Astrocyte (in vitro differentiated cells and primary cell): ENCODE data around the gene TKTL2. TPM values are rescaled to one million over a fixed set of nuclear protein-coding genes. Genes with fewer than 3 reads are reported as not detected.

Source experiments
- DNase-seq: peaks from one replicate; pipeline ENCODE4 v3.0.0-alpha.2; 2010; ENCODE audit warnings: low read depth
- FAIRE-seq: peaks from 2 replicates; lab custom pipeline; 2011; peaks lifted over from hg19 to GRCh38; lab: Jason Lieb, UNC
- H2AFZ ChIP-seq: 2 replicates; pipeline ENCODE4 v1.6.0; 2012; ENCODE audit warnings: low read depth, low read length, inconsistent platforms
- H3K27ac ChIP-seq: 2 replicates; pipeline ENCODE4 v1.5.1; 2011; ENCODE audit warnings: low read depth, low read length, inconsistent platforms
- H3K27me3 ChIP-seq: 2 replicates; pipeline ENCODE4 v1.6.0; 2011; ENCODE audit warnings: low read length, inconsistent platforms; ENCODE audit not compliant: insufficient read depth
- H3K36me3 ChIP-seq: 2 replicates; pipeline ENCODE4 v1.5.1; 2011; ENCODE audit warnings: low read length, inconsistent platforms; ENCODE audit not compliant: insufficient read depth
- H3K4me1 ChIP-seq: 2 replicates; pipeline ENCODE4 v1.5.1; 2011; ENCODE audit warnings: low read length, inconsistent platforms; ENCODE audit not compliant: insufficient read depth
- H3K4me2 ChIP-seq: 2 replicates; pipeline ENCODE4 v1.6.0; 2012; ENCODE audit warnings: low read length, inconsistent platforms
- H3K4me3 ChIP-seq: 2 replicates; pipeline ENCODE4 v1.5.1; 2011; ENCODE audit warnings: low read depth, mild to moderate bottlenecking, low read length, inconsistent platforms; ENCODE audit not compliant: insufficient read depth
- H3K79me2 ChIP-seq: 2 replicates; pipeline ENCODE4 v1.6.0; 2012; ENCODE audit warnings: mild to moderate bottlenecking, low read length, inconsistent platforms; ENCODE audit not compliant: insufficient read depth
- H3K9ac ChIP-seq: 2 replicates; pipeline ENCODE4 v1.6.0; 2012; ENCODE audit warnings: mild to moderate bottlenecking, low read length, inconsistent platforms
- H3K9me3 ChIP-seq: 2 replicates; pipeline ENCODE4 v1.5.1; 2012; ENCODE audit warnings: low read depth, mild to moderate bottlenecking, low read length, inconsistent platforms; ENCODE audit not compliant: insufficient read depth
- H4K20me1 ChIP-seq: 2 replicates; pipeline ENCODE4 v1.6.0; 2012; ENCODE audit warnings: low read length, inconsistent platforms; ENCODE audit not compliant: insufficient read depth
- H3K27ac Mint-ChIP-seq: one replicate; pipeline ENCODE4 v1.8.0; 2021; ENCODE audit warnings: mild to moderate bottlenecking, mixed read lengths; ENCODE audit not compliant: unreplicated experiment
- H3K27me3 Mint-ChIP-seq: one replicate; pipeline ENCODE4 v1.8.0; 2021; ENCODE audit warnings: low read depth, mixed read lengths; ENCODE audit not compliant: unreplicated experiment
- H3K36me3 Mint-ChIP-seq: one replicate; pipeline ENCODE4 v1.8.0; 2021; ENCODE audit warnings: low read depth, mixed read lengths; ENCODE audit not compliant: unreplicated experiment
- H3K4me1 Mint-ChIP-seq: one replicate; pipeline ENCODE4 v1.8.0; 2021; ENCODE audit warnings: low read depth, mixed read lengths; ENCODE audit not compliant: unreplicated experiment
- H3K4me3 Mint-ChIP-seq: one replicate; pipeline ENCODE4 v1.8.0; 2021; ENCODE audit warnings: mild to moderate bottlenecking, moderate library complexity, mixed read lengths; ENCODE audit not compliant: unreplicated experiment
- H3K9me3 Mint-ChIP-seq: one replicate; pipeline ENCODE4 v1.8.0; 2021; ENCODE audit warnings: mild to moderate bottlenecking, mixed read lengths; ENCODE audit not compliant: unreplicated experiment
- CTCF ChIP-seq: IDR thresholded peaks from 2 replicates; pipeline ENCODE4 v1.5.1; 2011; ENCODE audit warnings: low read depth, mild to moderate bottlenecking, inconsistent platforms, low read length, moderate library complexity; ENCODE audit not compliant: insufficient read depth
- EZH2 ChIP-seq: IDR thresholded peaks from 2 replicates; pipeline ENCODE4 v1.6.1; 2012; ENCODE audit warnings: mild to moderate bottlenecking, low read length, inconsistent platforms; ENCODE audit not compliant: insufficient read depth
- total RNA-seq: library from RNA; stranded (reverse); gene quantifications from 2 replicates; pipeline ENCODE4 v1.2.1, GENCODE V29; 2021

TKTL2 gene
- total RNA-seq, 1 donor from 2014 or later, result not detected

- DNase-seq, result no peak
- Histone ChIP-seq H3K27ac (no peak overlapping the region), H3K4me3 (no peak overlapping the region), H3K36me3 (no peaks in the 10 kb centered on the region), H3K27me3 (no peaks in the 10 kb centered on the region), H4K20me1 (no peaks in the 10 kb centered on the region), H3K9ac (no peak overlapping the region), H3K4me1 (no peaks in the 10 kb centered on the region), H3K9me3 (no peaks in the 10 kb centered on the region), H3K79me2 (no peaks in the 10 kb centered on the region), H2AFZ (no peak overlapping the region), H3K4me2 (no peak overlapping the region)
- no peaks in the 10 kb centered on the region for H3K4me1 Mint-ChIP-seq
- H3K27ac Mint-ChIP-seq, result no peak overlapping the region
- H3K27me3 Mint-ChIP-seq, result no peaks in the 10 kb centered on the region
- H3K36me3 Mint-ChIP-seq, result no peaks in the 10 kb centered on the region
- no peaks in the 10 kb centered on the region for H3K9me3 Mint-ChIP-seq
- no peak for FAIRE-seq
- no peak overlapping the region for H3K4me3 Mint-ChIP-seq
- TF ChIP-seq EZH2 (no peak), CTCF (no peak)
Measured at GRCh38 chr4:163482190-163482589, 8.6 kb upstream of the TKTL2 start.

DNA sequence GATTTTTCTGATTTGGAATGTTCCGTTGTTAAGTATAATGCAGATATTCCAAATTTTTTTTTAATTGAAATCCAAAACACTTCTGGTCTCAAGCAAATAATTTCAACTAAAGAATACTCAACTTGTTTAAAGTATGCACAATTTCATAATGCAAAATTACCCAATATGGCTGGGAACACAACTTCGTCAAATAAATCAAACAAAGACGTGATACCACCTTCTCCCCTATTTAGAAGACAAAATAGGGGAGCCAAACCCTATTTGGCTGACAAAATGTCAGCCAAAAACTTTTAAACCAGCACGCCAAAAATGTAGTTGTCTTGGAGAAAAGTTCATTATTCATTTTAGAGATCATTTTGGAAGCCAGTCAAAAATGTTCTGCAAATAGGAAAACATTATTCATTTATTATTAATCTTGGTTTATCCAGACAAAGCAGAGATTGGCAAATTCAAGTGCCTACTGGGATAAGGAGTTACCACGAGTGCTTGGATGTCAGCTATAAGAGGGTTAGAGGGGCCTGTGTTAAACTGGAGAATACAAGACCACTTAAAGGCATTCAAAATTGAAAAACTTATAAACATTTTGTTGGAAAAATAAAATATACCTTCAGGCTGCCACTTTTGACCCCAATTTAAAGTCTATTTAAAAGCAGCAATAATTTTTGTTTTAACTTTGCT lies 3.3 kb upstream of the TKTL2 start:
- no peaks in the 10 kb centered on the region for H3K79me2 ChIP-seq
- no peak overlapping the region for H3K4me3 ChIP-seq
- H2AFZ ChIP-seq, result no peak overlapping the region
- no peak for TF ChIP-seq EZH2
- no peak for TF ChIP-seq CTCF
- H3K4me3 Mint-ChIP-seq, result no peak overlapping the region
- H3K9ac ChIP-seq, result no peak overlapping the region
- no peak for DNase-seq
- no peak overlapping the region for H3K4me2 ChIP-seq
- no peaks in the 10 kb centered on the region for H3K36me3 ChIP-seq
- H3K9me3 ChIP-seq, result no peaks in the 10 kb centered on the region
- no peak overlapping the region for H3K27ac Mint-ChIP-seq
- no peaks in the 10 kb centered on the region for H3K4me1 Mint-ChIP-seq
- H3K27ac ChIP-seq, result no peak overlapping the region
- H3K27me3 ChIP-seq, result no peaks in the 10 kb centered on the region
- no peaks in the 10 kb centered on the region for H3K4me1 ChIP-seq
- FAIRE-seq, result no peak
- no peaks in the 10 kb centered on the region for H3K36me3 Mint-ChIP-seq
- H3K27me3 Mint-ChIP-seq, result no peaks in the 10 kb centered on the region
- no peaks in the 10 kb centered on the region for H4K20me1 ChIP-seq
- no peaks in the 10 kb centered on the region for H3K9me3 Mint-ChIP-seq

- no peaks in the 10 kb centered on the region for H4K20me1 ChIP-seq
- TF ChIP-seq CTCF (no peak), EZH2 (no peak)
- no peaks in the 10 kb centered on the region for H3K79me2 ChIP-seq
- DNase-seq (no peak), FAIRE-seq (no peak)
- H3K36me3 ChIP-seq, result no peaks in the 10 kb centered on the region
- no peaks in the 10 kb centered on the region for H3K9me3 ChIP-seq
- H3K4me1 ChIP-seq, result no peaks in the 10 kb centered on the region
- H3K27me3 ChIP-seq, result no peaks in the 10 kb centered on the region
- H3K9ac ChIP-seq, result no peak overlapping the region
- Mint-ChIP-seq H3K4me1 (peaks cover 1% of the 10 kb centered on the region), H3K36me3 (no peaks in the 10 kb centered on the region), H3K9me3 (no peaks in the 10 kb centered on the region), H3K4me3 (no peak overlapping the region), H3K27ac (no peak overlapping the region), H3K27me3 (peaks cover 3% of the 10 kb centered on the region)
- H3K27ac ChIP-seq, result no peak overlapping the region
- no peak overlapping the region for H3K4me3 ChIP-seq
- no peak overlapping the region for H3K4me2 ChIP-seq
- no peak overlapping the region for H2AFZ ChIP-seq
Measured at GRCh38 chr4:163474027-163474426, 473 bp upstream of the TKTL2 start.
